HCT116 (cell line): Measurements from ENCODE around the gene TAS2R50. TPM values are rescaled to one million over a fixed set of nuclear protein-coding genes. Genes with fewer than 3 reads are reported as not detected.

Source experiments
- ATAC-seq: fragments of 200-7000 bp; cut with Tn5 transposase; 2 replicates; pipeline ENCODE4 v1.9.1; 2020; ENCODE audit warnings: mild to moderate bottlenecking, moderate library complexity
- BruUV-seq: library from RNA; stranded (reverse); fragments of 400-500 nt; replicated peaks from 2 replicates; lab custom pipeline; 2021; lab: Mats Ljungman, UMichigan
- CTCF ChIA-PET: fragments of 300-600 bp; sonication (Branson Sonifier 250); formaldehyde crosslinking; loops from one replicate; lab custom pipeline; 2021; ENCODE audit warnings: antibody characterized with exemption; lab: Charles Lee
- POLR2A ChIA-PET: fragments of 300-600, 350-600 bp; sonication (Branson Sonifier 250); formaldehyde crosslinking; loops from one replicate; lab custom pipeline; 2021; ENCODE audit warnings: antibody characterized with exemption; lab: Charles Lee
- RAD21 ChIA-PET, 2 experiments: fragments of 300-600 bp; sonication (Branson Sonifier 250); formaldehyde crosslinking; loops; one replicate each; lab custom pipeline; 2023; ENCODE audit warnings: low total read pairs in 2 of 2; ENCODE audit not compliant: uncharacterized antibody in 2 of 2, unreplicated experiment in 2 of 2, low non-redundant PET in 1 of 2; lab: Charles Lee
- DNase-seq: peaks from one replicate; pipeline ENCODE4 v3.0.0-alpha.2; 2010; ENCODE audit warnings: low read depth, low spot score
- H2AFZ ChIP-seq: fragments of 200-600 bp; shearing (Covaris generic), sonication (generic); 2 replicates; pipeline ENCODE4 v1.6.1; 2017; ENCODE audit warnings: low read depth, mixed run types, mixed read lengths, antibody characterized with exemption, low read length; ENCODE audit not compliant: poor library complexity, severe bottlenecking
- H3K27ac ChIP-seq: 2 replicates; pipeline ENCODE4 v1.5.1; 2012; ENCODE audit warnings: low read depth, low read length
- H3K27me3 ChIP-seq: fragments of 200-600 bp; sonication (generic); 2 replicates; pipeline ENCODE4 v1.6.1; 2016; ENCODE audit warnings: mixed run types, low read length, mixed read lengths; ENCODE audit not compliant: insufficient read depth
- H3K36me3 ChIP-seq, 2 experiments: fragments of 200-500 bp in 1 of 2; fragments of 200-600 bp in 1 of 2; sonication (Bioruptor generic) in 1 of 2; sonication (generic) in 1 of 2; 2 replicates each; pipeline versions ENCODE4 v1.5.1 to v1.6.1; 2014 to 2016; ENCODE audit warnings: low read length in 2 of 2, inconsistent platforms in 1 of 2, mixed read lengths in 1 of 2, mixed run types in 1 of 2; ENCODE audit not compliant: insufficient read depth in 2 of 2, control insufficient read depth in 1 of 2
- H3K4me1 ChIP-seq, 2 experiments: fragments of 200-600 bp in 1 of 2; sonication (generic) in 1 of 2; 2 replicates each; pipeline versions ENCODE4 v1.5.1 to v1.6.1; 2012 to 2017; ENCODE audit warnings: low read length in 2 of 2, inconsistent platforms in 1 of 2, mild to moderate bottlenecking in 1 of 2, mixed read lengths in 1 of 2, mixed run types in 1 of 2, moderate library complexity in 1 of 2; ENCODE audit not compliant: insufficient read depth in 2 of 2, control insufficient read depth in 1 of 2
- H3K4me2 ChIP-seq: fragments of 200-600 bp; sonication (generic); 2 replicates; pipeline ENCODE4 v1.6.1; 2017; ENCODE audit warnings: mixed run types, low read length, mixed read lengths
- H3K4me3 ChIP-seq, 2 experiments: fragments of 200-600 bp in 1 of 2; sonication (generic) in 1 of 2; replicated peaks in 1 of 2; 2 replicates each; pipeline ENCODE4 v1.5.1; 2011 to 2016; ENCODE audit warnings: low read length in 2 of 2, control low read depth in 1 of 2, low read depth in 1 of 2, mild to moderate bottlenecking in 1 of 2, mixed read lengths in 1 of 2, mixed run types in 1 of 2
- H3K79me2 ChIP-seq: fragments of 200-600 bp; sonication (generic); 2 replicates; pipeline ENCODE4 v1.6.1; 2017; ENCODE audit warnings: mild to moderate bottlenecking, mixed run types, low read length, moderate library complexity, mixed read lengths; ENCODE audit not compliant: insufficient read depth
- H3K9ac ChIP-seq: fragments of 200-600 bp; sonication (generic); 2 replicates; pipeline ENCODE4 v1.6.1; 2016; ENCODE audit warnings: low read length, mixed read lengths
- H3K9me2 ChIP-seq: fragments of 200-600 bp; sonication (generic), shearing (Covaris generic); 2 replicates; pipeline ENCODE4 v1.6.1; 2017; ENCODE audit warnings: mixed run types, mild to moderate bottlenecking, moderate library complexity; ENCODE audit not compliant: insufficient read depth
- H3K9me3 ChIP-seq, 2 experiments: fragments of 200-500 bp in 1 of 2; fragments of 200-600 bp in 1 of 2; sonication (Bioruptor generic) in 1 of 2; sonication (generic) in 1 of 2; 2 replicates each; pipeline ENCODE4 v1.6.1; 2014 to 2017; ENCODE audit warnings: low read length in 2 of 2, mixed read lengths in 2 of 2, inconsistent platforms in 1 of 2, low read depth in 1 of 2, mild to moderate bottlenecking in 1 of 2, mixed run types in 1 of 2, moderate library complexity in 1 of 2; ENCODE audit not compliant: control insufficient read depth in 1 of 2, insufficient read depth in 1 of 2
- H4K20me1 ChIP-seq: fragments of 200-600 bp; sonication (generic), shearing (Covaris generic); 2 replicates; pipeline ENCODE4 v1.6.1; 2017; ENCODE audit warnings: mixed run types, mild to moderate bottlenecking, moderate library complexity; ENCODE audit not compliant: insufficient read depth
- FOSL1 ChIP-seq: IDR thresholded peaks from 2 replicates; pipeline ENCODE4 v1.6.1; 2012; ENCODE audit warnings: low read depth
- JUND ChIP-seq: IDR thresholded peaks from 2 replicates; pipeline ENCODE4 v1.6.1; 2012
- POLR2A ChIP-seq: IDR thresholded peaks from 2 replicates; pipeline ENCODE4 v1.7.0; 2011; ENCODE audit warnings: borderline replicate concordance; ENCODE audit not compliant: insufficient read depth, insufficient read length; ENCODE audit errors: extremely low read depth
- RAD21 ChIP-seq: IDR thresholded peaks from 2 replicates; pipeline ENCODE4 v1.6.1; 2012; ENCODE audit warnings: low read depth, mild to moderate bottlenecking
- SIN3A ChIP-seq: IDR thresholded peaks from 2 replicates; pipeline ENCODE4 v1.6.1; 2012; ENCODE audit warnings: low read depth
- SRF ChIP-seq: IDR thresholded peaks from 2 replicates; pipeline ENCODE4 v1.6.1; 2012; ENCODE audit warnings: low read depth
- intact Hi-C: fragments of 100-400 bp; cut with micrococcal nuclease; formaldehyde crosslinking; loops from 2 replicates; pipeline ENCODE4 v1.10.0; 2022
- total RNA-seq: library from RNA; stranded (reverse); gene quantifications from one replicate; pipeline ENCODE4 v1.2.1, GENCODE V29; 2021; ENCODE audit not compliant: unreplicated experiment
- TF ChIP-seq, protein P1 (sequence below), 3 experiments: fragments of 200-600 bp in 1 of 3; sonication (generic) in 1 of 3; IDR thresholded peaks in 2 of 3; conservative IDR thresholded peaks in 1 of 3; 2 replicates each; pipeline ENCODE4 v1.5.1; 2012 to 2017; ENCODE audit warnings: low read depth in 2 of 3, low read length in 2 of 3, antibody characterized with exemption in 1 of 3, borderline replicate concordance in 1 of 3, control low read depth in 1 of 3, mild to moderate bottlenecking in 1 of 3, mixed read lengths in 1 of 3, mixed run types in 1 of 3, moderate library complexity in 1 of 3; ENCODE audit not compliant: insufficient read depth in 1 of 3
- TF ChIP-seq, protein P2 (sequence below): IDR thresholded peaks from 2 replicates; pipeline ENCODE4 v1.6.1; 2012
- TF ChIP-seq, protein P3 (sequence below): IDR thresholded peaks from 2 replicates; pipeline ENCODE4 v1.6.1; 2012; ENCODE audit warnings: low read depth

The TAS2R50 gene
- total RNA-seq, 1 experiment from 2014 or later, result 0.54 TPM

DNA sequence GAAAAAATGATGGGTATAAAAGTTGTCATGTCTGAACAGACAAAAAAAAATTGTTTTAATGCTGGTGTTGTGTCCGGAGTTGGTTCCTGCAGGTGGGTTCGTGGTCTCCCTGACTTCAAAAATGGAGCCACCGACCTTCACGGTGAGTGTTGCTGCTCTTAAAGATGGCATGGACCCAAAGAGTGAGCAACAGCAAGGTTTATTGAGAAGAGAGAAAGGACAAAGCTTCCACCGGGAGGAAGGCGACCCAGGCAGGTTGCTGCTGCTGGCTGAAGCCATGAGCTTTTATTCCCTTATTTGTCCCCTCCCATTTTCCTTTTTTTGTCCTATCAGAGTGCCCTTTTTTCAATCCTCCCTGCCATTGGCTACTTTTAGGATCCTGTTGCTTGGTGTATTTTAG lies 44.6 kb upstream of the TAS2R50 start, which contains the start of gene TAS2R31:
TAS2R31 (minus strand) TSS at position 101 of the 400 bp plus-strand sequence; CDS start at position 29, 72 bp downstream.
- 0 out of 2 replicates have a peak, but pooled peaks cover 2% of the 10 kb centered on the region for H3K79me2 ChIP-seq
- H3K4me3 ChIP-seq, result no peak within 1 kb of the TSS
- ChIA-PET CTCF (no interaction called here), POLR2A (no interaction called here), RAD21 (no interaction called here)
- no peaks in the 10 kb centered on the region for H3K27me3 ChIP-seq
- no peak for DNase-seq
- TF ChIP-seq POLR2A (no peak), JUND (no peak), FOSL1 (no peak), RAD21 (no peak), SRF (no peak), SIN3A (no peak)
- TF ChIP-seq, protein P1, sequence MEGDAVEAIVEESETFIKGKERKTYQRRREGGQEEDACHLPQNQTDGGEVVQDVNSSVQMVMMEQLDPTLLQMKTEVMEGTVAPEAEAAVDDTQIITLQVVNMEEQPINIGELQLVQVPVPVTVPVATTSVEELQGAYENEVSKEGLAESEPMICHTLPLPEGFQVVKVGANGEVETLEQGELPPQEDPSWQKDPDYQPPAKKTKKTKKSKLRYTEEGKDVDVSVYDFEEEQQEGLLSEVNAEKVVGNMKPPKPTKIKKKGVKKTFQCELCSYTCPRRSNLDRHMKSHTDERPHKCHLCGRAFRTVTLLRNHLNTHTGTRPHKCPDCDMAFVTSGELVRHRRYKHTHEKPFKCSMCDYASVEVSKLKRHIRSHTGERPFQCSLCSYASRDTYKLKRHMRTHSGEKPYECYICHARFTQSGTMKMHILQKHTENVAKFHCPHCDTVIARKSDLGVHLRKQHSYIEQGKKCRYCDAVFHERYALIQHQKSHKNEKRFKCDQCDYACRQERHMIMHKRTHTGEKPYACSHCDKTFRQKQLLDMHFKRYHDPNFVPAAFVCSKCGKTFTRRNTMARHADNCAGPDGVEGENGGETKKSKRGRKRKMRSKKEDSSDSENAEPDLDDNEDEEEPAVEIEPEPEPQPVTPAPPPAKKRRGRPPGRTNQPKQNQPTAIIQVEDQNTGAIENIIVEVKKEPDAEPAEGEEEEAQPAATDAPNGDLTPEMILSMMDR (IDR thresholded peaks at IDR 0.05 in 2 of 3, conservative IDR thresholded peaks at IDR 0.05 in 1 of 3; ENCODE audit: borderline replicate concordance in 1 of 3, insufficient read depth in 1 of 3, low read depth in 2 of 3, low read length in 2 of 3), result no peak
- TF ChIP-seq, protein P2, sequence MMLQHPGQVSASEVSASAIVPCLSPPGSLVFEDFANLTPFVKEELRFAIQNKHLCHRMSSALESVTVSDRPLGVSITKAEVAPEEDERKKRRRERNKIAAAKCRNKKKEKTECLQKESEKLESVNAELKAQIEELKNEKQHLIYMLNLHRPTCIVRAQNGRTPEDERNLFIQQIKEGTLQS, result no peak
- TF ChIP-seq, protein P3, sequence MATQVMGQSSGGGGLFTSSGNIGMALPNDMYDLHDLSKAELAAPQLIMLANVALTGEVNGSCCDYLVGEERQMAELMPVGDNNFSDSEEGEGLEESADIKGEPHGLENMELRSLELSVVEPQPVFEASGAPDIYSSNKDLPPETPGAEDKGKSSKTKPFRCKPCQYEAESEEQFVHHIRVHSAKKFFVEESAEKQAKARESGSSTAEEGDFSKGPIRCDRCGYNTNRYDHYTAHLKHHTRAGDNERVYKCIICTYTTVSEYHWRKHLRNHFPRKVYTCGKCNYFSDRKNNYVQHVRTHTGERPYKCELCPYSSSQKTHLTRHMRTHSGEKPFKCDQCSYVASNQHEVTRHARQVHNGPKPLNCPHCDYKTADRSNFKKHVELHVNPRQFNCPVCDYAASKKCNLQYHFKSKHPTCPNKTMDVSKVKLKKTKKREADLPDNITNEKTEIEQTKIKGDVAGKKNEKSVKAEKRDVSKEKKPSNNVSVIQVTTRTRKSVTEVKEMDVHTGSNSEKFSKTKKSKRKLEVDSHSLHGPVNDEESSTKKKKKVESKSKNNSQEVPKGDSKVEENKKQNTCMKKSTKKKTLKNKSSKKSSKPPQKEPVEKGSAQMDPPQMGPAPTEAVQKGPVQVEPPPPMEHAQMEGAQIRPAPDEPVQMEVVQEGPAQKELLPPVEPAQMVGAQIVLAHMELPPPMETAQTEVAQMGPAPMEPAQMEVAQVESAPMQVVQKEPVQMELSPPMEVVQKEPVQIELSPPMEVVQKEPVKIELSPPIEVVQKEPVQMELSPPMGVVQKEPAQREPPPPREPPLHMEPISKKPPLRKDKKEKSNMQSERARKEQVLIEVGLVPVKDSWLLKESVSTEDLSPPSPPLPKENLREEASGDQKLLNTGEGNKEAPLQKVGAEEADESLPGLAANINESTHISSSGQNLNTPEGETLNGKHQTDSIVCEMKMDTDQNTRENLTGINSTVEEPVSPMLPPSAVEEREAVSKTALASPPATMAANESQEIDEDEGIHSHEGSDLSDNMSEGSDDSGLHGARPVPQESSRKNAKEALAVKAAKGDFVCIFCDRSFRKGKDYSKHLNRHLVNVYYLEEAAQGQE, result no peak
- no peak within 1 kb of the TSS for H3K4me2 ChIP-seq
- H3K9ac ChIP-seq, result no peak within 1 kb of the TSS
- H3K9me2 ChIP-seq, result no peaks in the 10 kb centered on the region
- H3K36me3 ChIP-seq, result peaks cover 0 to 10% of the 10 kb centered on the region in 2 experiments; a peak in 1 of 4 replicates
- H3K4me1 ChIP-seq, result no peaks in the 10 kb centered on the region
- no peaks in the 10 kb centered on the region for H3K9me3 ChIP-seq
- no peak within 1 kb of the TSS for H3K27ac ChIP-seq
- no peak for ATAC-seq
- BruUV-seq, result no TSS peak
- no peaks in the 10 kb centered on the region for H4K20me1 ChIP-seq
- intact Hi-C loops, result no loop called here
- H2AFZ ChIP-seq, result no peak within 1 kb of the TSS
